ENCODE results near the gene TCF4.

- TF ChIP-seq CTCF (IDR thresholded peaks at IDR 0.05) (no peak), POLR2AphosphoS5 (IDR thresholded peaks at IDR 0.05; ENCODE audit: low read depth, low read length) (no peak), REST (IDR thresholded peaks at IDR 0.05; ENCODE audit: insufficient read depth in 1 of 2, low read depth in 2 of 2, low read length in 1 of 2) (no peak), SIN3A (IDR thresholded peaks at IDR 0.05; ENCODE audit: borderline replicate concordance, insufficient read depth, low read depth, low read length) (no peak)
Measured at GRCh38 chr18:55376387-55376786, 211.6 kb downstream of the TCF4 start.

All from Panc1 (cell line).